ENCODE results near the gene SLC27A5. TPM values are rescaled to one million over a fixed set of nuclear protein-coding genes. Genes with fewer than 3 reads are reported as not detected.

SLC27A5 gene
- total and polyA plus RNA-seq, 12 donors, result 2.2 to 7.9 (median 4.3) TPM

- intact Hi-C loops (cut with DNase I), result no loop called here
- DNase-seq (no peak), ATAC-seq (no peak)
- H3K9me3 ChIP-seq, result no peaks in the 10 kb centered on the region
- WGBS, 2 donors, result 71 to 74% methylated on average over 10 of the region's 10 CpGs
- no peak overlapping the region for H3K27ac ChIP-seq
- H3K4me1 ChIP-seq, result no peaks in the 10 kb centered on the region
- H3K27me3 ChIP-seq, result peaks cover 0 to 5% (median 0%) of the 10 kb centered on the region in 7 donors
- no peak for TF ChIP-seq CTCF (IDR thresholded peaks at IDR 0.05)
- H3K4me3 ChIP-seq, result no peak overlapping the region
- no peaks in the 10 kb centered on the region for H3K36me3 ChIP-seq
These were observed 19.4 kb upstream of the SLC27A5 start for GRCh38 chr19:58531034-58531840.

GRCh38 chr19:58529405-58529804, 17.6 kb upstream of the SLC27A5 start:
- Histone ChIP-seq H3K4me1 (no peaks in the 10 kb centered on the region), H3K9me3 (no peaks in the 10 kb centered on the region), H3K27ac (no peak overlapping the region), H3K36me3 (no peaks in the 10 kb centered on the region), H3K4me3 (no peak overlapping the region), H3K27me3 (peaks cover 0 to 5% (median 0%) of the 10 kb centered on the region in 7 donors)
- no peak for ATAC-seq
- TF ChIP-seq CTCF (IDR thresholded peaks at IDR 0.05), result no peak
- intact Hi-C loops (cut with DNase I), result no loop called here
- 84 to 88% methylated on average over 3 of the region's 3 CpGs for WGBS, 2 donors
- no peak for DNase-seq

- intact Hi-C loops (cut with DNase I), result no loop called here
- Histone ChIP-seq H3K4me1 (peaks cover 8 to 25% (median 18%) of the 10 kb centered on the region in 9 donors), H3K27me3 (no peaks in the 10 kb centered on the region), H3K9me3 (no peaks in the 10 kb centered on the region), H3K36me3 (no peaks in the 10 kb centered on the region), H3K27ac (no peak overlapping the region), H3K4me3 (no peak overlapping the region)
- WGBS, 2 donors, result 78 to 86% methylated on average over 3 of the region's 3 CpGs
- ATAC-seq (no peak), DNase-seq (no peak)
- TF ChIP-seq CTCF (IDR thresholded peaks at IDR 0.05), result no peak
These were observed 10.9 kb upstream of the SLC27A5 start for GRCh38 chr19:58522709-58523108.

- no peak overlapping the region for H3K27ac ChIP-seq
- intact Hi-C loops (cut with DNase I), result no loop called here
These were observed 9.9 kb upstream of the SLC27A5 start for GRCh38 chr19:58521651-58522050.

More at GRCh38 chr19:58521651-58522050, 9.9 kb upstream of the SLC27A5 start:
- Histone ChIP-seq H3K4me3 (no peak overlapping the region), H3K9me3 (no peaks in the 10 kb centered on the region), H3K36me3 (peaks cover 0 to 10% (median 7%) of the 10 kb centered on the region in 9 donors), H3K27me3 (no peaks in the 10 kb centered on the region), H3K4me1 (peaks cover 8 to 35% (median 28%) of the 10 kb centered on the region in 9 donors)
- DNase-seq (no peak), ATAC-seq (no peak)
- TF ChIP-seq CTCF (IDR thresholded peaks at IDR 0.05), result no peak
- 70 to 74% methylated on average over 4 of the region's 4 CpGs for WGBS, 2 donors
